Osteoblast (primary cell): ENCODE measurements around the gene PHF19. TPM values are rescaled to one million over a fixed set of nuclear protein-coding genes. Genes with fewer than 3 reads are reported as not detected.

Experiments
- DNase-seq: peaks from one replicate; pipeline ENCODE4 v3.0.0; 2011; ENCODE audit warnings: low spot score, mixed read lengths; ENCODE audit not compliant: insufficient read length; ENCODE audit errors: missing footprints
- H2AFZ ChIP-seq: 2 replicates; pipeline ENCODE4 v1.6.0; 2011; ENCODE audit warnings: mild to moderate bottlenecking, low read length
- H3K27ac ChIP-seq: 2 replicates; pipeline ENCODE4 v1.5.1; 2011; ENCODE audit warnings: mild to moderate bottlenecking, low read depth, low read length, moderate library complexity
- H3K27me3 ChIP-seq: 2 replicates; pipeline ENCODE4 v1.6.0; 2012; ENCODE audit warnings: mild to moderate bottlenecking, control low read depth, inconsistent platforms, low read length, moderate library complexity; ENCODE audit not compliant: insufficient read depth
- H3K36me3 ChIP-seq: 2 replicates; pipeline ENCODE4 v1.5.1; 2011; ENCODE audit warnings: mild to moderate bottlenecking, low read length, control low read depth, moderate library complexity; ENCODE audit not compliant: insufficient read depth
- H3K4me1 ChIP-seq: 2 replicates; pipeline ENCODE4 v1.5.1; 2011; ENCODE audit warnings: mild to moderate bottlenecking, low read length, control low read depth, moderate library complexity; ENCODE audit not compliant: insufficient read depth
- H3K4me2 ChIP-seq: 2 replicates; pipeline ENCODE4 v1.6.0; 2011; ENCODE audit warnings: mild to moderate bottlenecking, low read length; ENCODE audit not compliant: insufficient read depth
- H3K4me3 ChIP-seq: fragments of 200-600 bp; sonication (generic); 3 replicates; pipeline ENCODE4 v1.5.1; 2012; ENCODE audit warnings: mild to moderate bottlenecking, low read length, inconsistent platforms; ENCODE audit not compliant: insufficient read depth
- H3K79me2 ChIP-seq: 2 replicates; pipeline ENCODE4 v1.6.0; 2012; ENCODE audit warnings: mild to moderate bottlenecking, low read length, control low read depth, inconsistent platforms; ENCODE audit not compliant: insufficient read depth
- H3K9me3 ChIP-seq: 2 replicates; pipeline ENCODE4 v1.5.1; 2011; ENCODE audit warnings: low read depth, low read length, control low read depth
- H4K20me1 ChIP-seq: 2 replicates; pipeline ENCODE4 v1.6.0; 2012; ENCODE audit warnings: mild to moderate bottlenecking, low read length, control low read depth; ENCODE audit not compliant: insufficient read depth
- total RNA-seq: library from RNA; depleted of rRNA; stranded (reverse); fragments of >200 nt; gene quantifications from 2 replicates; pipeline ENCODE4 v1.2.3, GENCODE V29; 2012
- TF ChIP-seq, protein P1 (sequence below): IDR thresholded peaks from 2 replicates; pipeline ENCODE4 v1.5.1; 2011; ENCODE audit warnings: mild to moderate bottlenecking, low read depth, low read length, moderate library complexity; ENCODE audit errors: extremely low read depth

PHF19 gene
- total RNA-seq, 1 donor: 16.6 TPM

DNA sequence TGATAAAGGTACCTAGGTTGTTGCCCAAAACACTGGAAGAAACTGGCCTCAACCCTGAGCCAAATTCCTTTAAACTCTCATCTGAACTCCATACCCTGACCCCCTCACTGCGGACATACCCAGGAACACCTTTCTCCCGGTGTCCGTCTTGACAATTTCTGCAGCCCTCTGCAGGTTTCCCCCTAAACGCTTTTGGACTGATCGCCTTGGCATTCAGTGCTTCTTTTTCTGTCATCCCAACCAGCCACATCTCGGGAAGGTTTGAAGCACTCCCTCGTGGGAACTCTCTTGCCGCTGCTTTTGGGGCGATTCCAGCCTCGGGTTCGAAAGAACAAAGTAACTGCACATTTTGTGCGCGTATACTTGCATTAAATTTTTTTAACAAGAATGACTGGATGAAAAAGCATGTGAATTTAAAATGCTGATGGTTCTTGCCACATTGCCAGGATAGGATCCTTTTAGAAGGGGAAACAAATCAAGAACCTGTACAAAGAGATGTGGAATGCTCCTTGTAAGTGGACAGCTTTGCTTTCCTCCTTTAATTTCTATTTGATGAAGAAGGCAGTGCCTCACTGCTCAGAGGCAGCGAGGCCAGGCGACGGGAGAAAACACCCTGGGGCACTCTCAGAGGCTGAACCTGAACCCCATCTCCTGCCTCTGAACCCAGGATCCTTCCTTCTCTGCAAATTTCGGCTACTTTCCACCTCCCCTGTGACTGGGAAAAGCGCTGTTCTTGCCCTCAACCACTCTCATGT lies 34.9 kb downstream of the PHF19 start:
- peaks cover 51% of the 10 kb centered on the region for H3K79me2 ChIP-seq
- TF ChIP-seq, protein P1, sequence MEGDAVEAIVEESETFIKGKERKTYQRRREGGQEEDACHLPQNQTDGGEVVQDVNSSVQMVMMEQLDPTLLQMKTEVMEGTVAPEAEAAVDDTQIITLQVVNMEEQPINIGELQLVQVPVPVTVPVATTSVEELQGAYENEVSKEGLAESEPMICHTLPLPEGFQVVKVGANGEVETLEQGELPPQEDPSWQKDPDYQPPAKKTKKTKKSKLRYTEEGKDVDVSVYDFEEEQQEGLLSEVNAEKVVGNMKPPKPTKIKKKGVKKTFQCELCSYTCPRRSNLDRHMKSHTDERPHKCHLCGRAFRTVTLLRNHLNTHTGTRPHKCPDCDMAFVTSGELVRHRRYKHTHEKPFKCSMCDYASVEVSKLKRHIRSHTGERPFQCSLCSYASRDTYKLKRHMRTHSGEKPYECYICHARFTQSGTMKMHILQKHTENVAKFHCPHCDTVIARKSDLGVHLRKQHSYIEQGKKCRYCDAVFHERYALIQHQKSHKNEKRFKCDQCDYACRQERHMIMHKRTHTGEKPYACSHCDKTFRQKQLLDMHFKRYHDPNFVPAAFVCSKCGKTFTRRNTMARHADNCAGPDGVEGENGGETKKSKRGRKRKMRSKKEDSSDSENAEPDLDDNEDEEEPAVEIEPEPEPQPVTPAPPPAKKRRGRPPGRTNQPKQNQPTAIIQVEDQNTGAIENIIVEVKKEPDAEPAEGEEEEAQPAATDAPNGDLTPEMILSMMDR: no peak
- DNase-seq: peak; percentile 34

DNA sequence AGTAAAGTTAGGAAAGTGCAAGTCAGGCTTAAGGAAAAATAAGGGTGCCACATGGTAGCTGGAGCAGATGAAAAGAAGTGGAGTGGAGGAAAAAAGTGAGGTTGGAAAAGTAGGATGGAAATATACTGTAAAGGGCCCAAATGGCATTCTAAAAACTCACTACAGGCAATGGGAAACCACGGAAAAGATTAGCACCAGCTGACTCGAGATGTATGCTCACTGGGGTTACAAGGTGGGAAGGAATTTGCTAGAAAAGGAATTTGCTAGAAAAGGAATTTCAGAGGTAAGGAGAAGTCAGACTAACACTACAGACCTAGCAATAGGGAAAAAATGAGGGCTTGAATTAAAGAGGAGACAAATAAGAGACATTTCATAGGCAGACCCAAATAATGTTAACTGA lies 37.8 kb downstream of the PHF19 start:
- H3K79me2 ChIP-seq: peaks cover 70% of the 10 kb centered on the region

More for the DNA sequence above, 34.9 kb downstream of the PHF19 start:
- no peaks in the 10 kb centered on the region for H3K36me3 ChIP-seq
- peak overlapping the region; percentile 100 for H2AFZ ChIP-seq
- H3K27me3 ChIP-seq: no peaks in the 10 kb centered on the region
- H3K4me3 ChIP-seq: peak overlapping the region; percentile 98
- H4K20me1 ChIP-seq: peaks cover 5% of the 10 kb centered on the region
- H3K4me1 ChIP-seq: peaks cover 19% of the 10 kb centered on the region
- H3K9me3 ChIP-seq: no peaks in the 10 kb centered on the region
- peak overlapping the region; percentile 98 for H3K4me2 ChIP-seq
- peak overlapping the region; percentile 94 for H3K27ac ChIP-seq

DNA sequence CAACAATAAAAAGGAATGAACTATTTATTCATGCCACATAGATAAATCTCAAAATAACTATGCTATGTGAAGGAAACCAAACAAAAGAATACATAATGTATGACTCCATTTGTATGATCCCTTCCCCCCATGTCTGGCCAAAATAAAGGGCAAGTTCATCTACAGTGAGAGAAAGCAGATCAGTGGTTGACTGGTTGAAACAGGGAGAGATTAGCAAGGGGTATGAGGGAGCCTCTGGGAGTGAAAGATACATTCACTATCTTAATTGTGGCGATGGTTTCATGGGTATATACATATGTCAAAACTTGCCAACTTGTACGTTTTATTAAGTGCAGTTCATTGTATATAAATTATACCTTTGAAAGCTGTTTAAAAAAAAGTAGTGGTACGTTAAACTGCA lies 39.1 kb downstream of the PHF19 start:
- DNase-seq: no peak
- H3K27ac ChIP-seq: no peak overlapping the region
- H3K79me2 ChIP-seq: peaks cover 72% of the 10 kb centered on the region
- no peaks in the 10 kb centered on the region for H3K9me3 ChIP-seq
- H2AFZ ChIP-seq: no peak overlapping the region
- H3K4me3 ChIP-seq: no peak overlapping the region
- H4K20me1 ChIP-seq: peaks cover 8% of the 10 kb centered on the region
- H3K4me1 ChIP-seq: peaks cover 19% of the 10 kb centered on the region
- H3K4me2 ChIP-seq: no peak overlapping the region
- TF ChIP-seq, protein P1: no peak
- H3K36me3 ChIP-seq: peaks cover 8% of the 10 kb centered on the region
- H3K27me3 ChIP-seq: no peaks in the 10 kb centered on the region

More for the DNA sequence above, 37.8 kb downstream of the PHF19 start:
- H2AFZ ChIP-seq: no peak overlapping the region
- H3K36me3 ChIP-seq: peaks cover 5% of the 10 kb centered on the region
- DNase-seq: no peak
- H3K27ac ChIP-seq: peak overlapping the region; percentile 40
- H3K4me3 ChIP-seq: no peak overlapping the region
- TF ChIP-seq, protein P1: no peak
- no peaks in the 10 kb centered on the region for H3K9me3 ChIP-seq
- no peaks in the 10 kb centered on the region for H3K27me3 ChIP-seq
- H3K4me2 ChIP-seq: no peak overlapping the region
- peaks cover 19% of the 10 kb centered on the region for H3K4me1 ChIP-seq
- peaks cover 8% of the 10 kb centered on the region for H4K20me1 ChIP-seq

DNA sequence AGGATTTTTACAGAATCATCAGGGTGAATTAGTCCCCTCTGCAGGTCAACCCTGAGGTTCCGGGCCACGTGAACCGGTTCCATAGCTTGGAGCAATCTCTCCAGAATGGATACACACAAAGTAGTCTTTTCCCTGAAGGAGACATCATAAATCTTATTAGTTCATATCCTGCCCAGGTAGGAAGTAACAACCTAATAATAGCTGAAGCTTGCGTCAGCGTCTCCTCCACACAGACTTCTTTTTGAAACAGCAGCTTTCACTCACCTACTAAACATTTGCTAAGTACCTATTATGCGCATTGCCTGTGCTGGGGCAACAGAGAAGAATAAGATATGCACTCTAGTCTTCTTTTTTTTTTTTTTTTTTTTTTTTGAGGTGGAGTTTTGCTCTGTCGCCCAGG lies 43.7 kb downstream of the PHF19 start:
- TF ChIP-seq, protein P1: no peak
- Histone ChIP-seq H3K9me3 (no peaks in the 10 kb centered on the region), H3K4me1 (peaks cover 11% of the 10 kb centered on the region), H3K79me2 (peaks cover 41% of the 10 kb centered on the region), H2AFZ (no peak overlapping the region), H3K36me3 (peaks cover 39% of the 10 kb centered on the region), H3K27ac (no peak overlapping the region), H4K20me1 (peaks cover 4% of the 10 kb centered on the region), H3K4me2 (no peak overlapping the region), H3K4me3 (no peak overlapping the region), H3K27me3 (no peaks in the 10 kb centered on the region)
- DNase-seq: no peak
